ENCODE results near the gene VIPAS39. TPM values are rescaled to one million over a fixed set of nuclear protein-coding genes. Genes with fewer than 3 reads are reported as not detected.

The VIPAS39 gene
- total and polyA plus RNA-seq, 9 of the 15 experiments (the other 6 are each of a cell fraction or from before 2014, with no cell fraction given) = 5.7 to 25.6 (median 9.9) TPM

DNA sequence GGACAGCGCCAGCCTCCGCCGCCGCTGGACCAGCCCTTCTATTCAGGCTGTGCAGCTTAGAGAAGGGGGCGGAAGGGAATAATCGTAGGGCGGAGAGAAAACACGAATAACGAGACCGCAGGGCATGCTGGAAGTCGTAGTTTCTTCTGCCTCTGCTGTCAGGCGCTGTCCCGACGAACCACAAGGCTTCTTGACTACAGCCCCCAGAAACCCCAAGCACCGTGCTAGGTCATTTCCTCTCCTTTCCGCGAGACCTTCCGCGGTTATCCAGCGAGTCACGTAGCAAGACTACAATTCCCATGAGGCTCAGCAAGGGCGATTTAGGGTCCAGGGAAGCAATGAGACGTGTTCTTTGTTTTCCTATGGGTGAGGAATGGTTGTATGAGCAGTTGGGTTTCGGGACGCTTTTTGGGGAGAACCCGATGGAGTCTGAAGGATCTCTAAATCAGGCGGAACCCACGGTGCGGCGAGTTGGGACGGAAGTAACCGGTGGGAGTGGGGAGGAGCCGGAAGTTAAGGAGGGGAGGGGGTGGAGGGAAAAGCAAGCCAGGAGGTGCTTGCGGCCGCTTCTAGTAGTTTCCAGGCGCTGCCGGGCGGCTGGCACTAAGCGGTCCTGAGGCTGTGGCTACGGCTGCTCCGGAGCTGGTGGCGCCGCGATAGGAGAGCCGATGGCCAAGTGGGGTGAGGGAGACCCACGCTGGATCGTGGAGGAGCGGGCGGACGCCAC, at the start of gene VIPAS39, which contains the start of gene AHSA1 (continued):
- TF ChIP-seq POLR3A (IDR thresholded peaks at IDR 0.05; ENCODE audit: borderline replicate concordance, extremely low read depth, insufficient read depth, insufficient read length) (no peak), CHD2 (IDR thresholded peaks at IDR 0.05; ENCODE audit: low read depth, low read length) (peak; percentile 96), BACH1 (tag; IDR thresholded peaks at IDR 0.05) (peak; percentile 62; the same call in 1 of the 2 replicates), POLR2H (tag; IDR thresholded peaks at IDR 0.05; ENCODE audit: low read depth) (0 out of 2 replicates have a peak, but pooled peaks have one; percentile 27), ZSCAN32 (CRISPR knock-in tag; IDR thresholded peaks at IDR 0.05) (no peak), BHLHE40 (IDR thresholded peaks at IDR 0.05; ENCODE audit: low read length) (no peak), ZBTB8A (IDR thresholded peaks at IDR 0.05; ENCODE audit: partially characterized antibody) (peak; percentile 75), KLF1 (tag; IDR thresholded peaks at IDR 0.05) (no peak), SMARCE1 (IDR thresholded peaks at IDR 0.05) (no peak), MAFG (tag; conservative IDR thresholded peaks at IDR 0.05) (no peak), ETV1 (tag; conservative IDR thresholded peaks at IDR 0.05; ENCODE audit: low read depth) (peak; percentile 91), ELF4 (CRISPR knock-in tag; IDR thresholded peaks at IDR 0.05) (no peak), ZFP36 (IDR thresholded peaks at IDR 0.05; ENCODE audit: low read depth, low read length, partially characterized antibody) (peak; percentile 80), DIDO1 (tag; IDR thresholded peaks at IDR 0.05; ENCODE audit: low read depth) (peak; percentile 88), TCF7L2 (IDR thresholded peaks at IDR 0.05; ENCODE audit: low read depth, low read length) (no peak), RBM39 (optimal IDR thresholded peaks at IDR 0.05; ENCODE audit: low read depth, low read length) (no peak), CBX1 (IDR thresholded peaks at IDR 0.05; ENCODE audit: low read depth) (0 out of 2 replicates have a peak, but pooled peaks have one; percentile 32), RBM22 (IDR thresholded peaks at IDR 0.05; ENCODE audit: low read depth, low read length, poor library complexity, severe bottlenecking) (no peak), ZNF316 (IDR thresholded peaks at IDR 0.05) (no peak), TAL1 (IDR thresholded peaks at IDR 0.05) (no peak), ZBED1 (IDR thresholded peaks at IDR 0.05) (no peak)
- TF ChIP-seq, protein P1, sequence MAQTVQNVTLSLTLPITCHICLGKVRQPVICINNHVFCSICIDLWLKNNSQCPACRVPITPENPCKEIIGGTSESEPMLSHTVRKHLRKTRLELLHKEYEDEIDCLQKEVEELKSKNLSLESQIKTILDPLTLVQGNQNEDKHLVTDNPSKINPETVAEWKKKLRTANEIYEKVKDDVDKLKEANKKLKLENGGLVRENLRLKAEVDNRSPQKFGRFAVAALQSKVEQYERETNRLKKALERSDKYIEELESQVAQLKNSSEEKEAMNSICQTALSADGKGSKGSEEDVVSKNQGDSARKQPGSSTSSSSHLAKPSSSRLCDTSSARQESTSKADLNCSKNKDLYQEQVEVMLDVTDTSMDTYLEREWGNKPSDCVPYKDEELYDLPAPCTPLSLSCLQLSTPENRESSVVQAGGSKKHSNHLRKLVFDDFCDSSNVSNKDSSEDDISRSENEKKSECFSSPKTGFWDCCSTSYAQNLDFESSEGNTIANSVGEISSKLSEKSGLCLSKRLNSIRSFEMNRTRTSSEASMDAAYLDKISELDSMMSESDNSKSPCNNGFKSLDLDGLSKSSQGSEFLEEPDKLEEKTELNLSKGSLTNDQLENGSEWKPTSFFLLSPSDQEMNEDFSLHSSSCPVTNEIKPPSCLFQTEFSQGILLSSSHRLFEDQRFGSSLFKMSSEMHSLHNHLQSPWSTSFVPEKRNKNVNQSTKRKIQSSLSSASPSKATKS (CRISPR knock-in tag; IDR thresholded peaks at IDR 0.05) = no peak
- TF ChIP-seq, protein P2, sequence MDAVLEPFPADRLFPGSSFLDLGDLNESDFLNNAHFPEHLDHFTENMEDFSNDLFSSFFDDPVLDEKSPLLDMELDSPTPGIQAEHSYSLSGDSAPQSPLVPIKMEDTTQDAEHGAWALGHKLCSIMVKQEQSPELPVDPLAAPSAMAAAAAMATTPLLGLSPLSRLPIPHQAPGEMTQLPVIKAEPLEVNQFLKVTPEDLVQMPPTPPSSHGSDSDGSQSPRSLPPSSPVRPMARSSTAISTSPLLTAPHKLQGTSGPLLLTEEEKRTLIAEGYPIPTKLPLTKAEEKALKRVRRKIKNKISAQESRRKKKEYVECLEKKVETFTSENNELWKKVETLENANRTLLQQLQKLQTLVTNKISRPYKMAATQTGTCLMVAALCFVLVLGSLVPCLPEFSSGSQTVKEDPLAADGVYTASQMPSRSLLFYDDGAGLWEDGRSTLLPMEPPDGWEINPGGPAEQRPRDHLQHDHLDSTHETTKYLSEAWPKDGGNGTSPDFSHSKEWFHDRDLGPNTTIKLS (IDR thresholded peaks at IDR 0.05; ENCODE audit: borderline replicate concordance, low read depth) = peak; percentile 96
- TF ChIP-seq, protein P3, sequence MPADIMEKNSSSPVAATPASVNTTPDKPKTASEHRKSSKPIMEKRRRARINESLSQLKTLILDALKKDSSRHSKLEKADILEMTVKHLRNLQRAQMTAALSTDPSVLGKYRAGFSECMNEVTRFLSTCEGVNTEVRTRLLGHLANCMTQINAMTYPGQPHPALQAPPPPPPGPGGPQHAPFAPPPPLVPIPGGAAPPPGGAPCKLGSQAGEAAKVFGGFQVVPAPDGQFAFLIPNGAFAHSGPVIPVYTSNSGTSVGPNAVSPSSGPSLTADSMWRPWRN (IDR thresholded peaks at IDR 0.05; ENCODE audit: low read depth) = no peak
